Heart left ventricle (tissue), 16 donors: ENCODE measurements around the gene CIAO3. TPM values are rescaled to one million over a fixed set of nuclear protein-coding genes. Genes with fewer than 3 reads are reported as not detected.
A peak's percentile ranks its signal among the peaks of the same experiment; 100 is the strongest.

ENCODE experiments used
- ATAC-seq, 4 donors: fragments of 200-7000 bp; cut with Tn5 transposase; one replicate each; pipeline ENCODE4 v1.9.1; 2020 to 2022; ENCODE audit warnings: moderate library complexity in 4 of 4, mild to moderate bottlenecking in 3 of 4, moderate number of reproducible peaks in 1 of 4
- DNase-seq, 5 donors: peaks; one replicate each; pipeline ENCODE4 v3.0.0-alpha.2; 2020
- H3K27ac ChIP-seq, 12 donors: fragments of 200-600 bp; sonication (generic) in 4 of 12; one replicate each; pipeline versions ENCODE4 v1.5.0 to v1.8.0; 2016 to 2022; ENCODE audit warnings: mild to moderate bottlenecking in 2 of 12
- H3K27me3 ChIP-seq, 9 donors: fragments of 200-600 bp; sonication (generic) in 2 of 9; one replicate each; pipeline versions ENCODE4 v1.5.1 to v1.8.0; 2016 to 2022; ENCODE audit warnings: mild to moderate bottlenecking in 3 of 9
- H3K36me3 ChIP-seq, 9 donors: fragments of 200-600 bp; sonication (generic) in 2 of 9; one replicate each; pipeline versions ENCODE4 v1.5.0 to v1.8.0; 2018 to 2022; ENCODE audit warnings: mild to moderate bottlenecking in 2 of 9
- H3K4me1 ChIP-seq, 12 donors: fragments of 200-600 bp; sonication (generic) in 4 of 12; one replicate each; pipeline versions ENCODE4 v1.5.0 to v1.8.0; 2016 to 2022; ENCODE audit warnings: mild to moderate bottlenecking in 3 of 12
- H3K4me3 ChIP-seq, 12 donors: fragments of 200-600 bp; sonication (generic) in 4 of 12; one replicate each; pipeline versions ENCODE4 v1.5.0 to v1.8.0; 2017 to 2022; ENCODE audit warnings: mild to moderate bottlenecking in 9 of 12, moderate library complexity in 4 of 12
- H3K9me3 ChIP-seq, 12 donors: fragments of 200-600 bp; sonication (generic) in 4 of 12; one replicate each; pipeline versions ENCODE4 v1.5.0 to v1.8.0; 2016 to 2022; ENCODE audit warnings: mild to moderate bottlenecking in 1 of 12
- CTCF ChIP-seq, 12 donors: fragments of 200-600 bp; sonication (generic) in 4 of 12; IDR thresholded peaks; one replicate each; pipeline versions ENCODE4 v1.5.0 to v1.8.0; 2018 to 2022; ENCODE audit warnings: antibody characterized with exemption in 12 of 12, mild to moderate bottlenecking in 5 of 12
- POLR2A ChIP-seq, 2 donors: fragments of 450-650 bp; IDR thresholded peaks; one replicate each; pipeline ENCODE4 v1.6.1; 2017; ENCODE audit warnings: antibody characterized with exemption in 2 of 2, mild to moderate bottlenecking in 2 of 2, moderate library complexity in 2 of 2
- WGBS, 4 donors: extraction: QIAGEN DNeasy Blood & Tissue Kit in 2 of 4; methylation state at CpG; one replicate each; pipeline versions ENCODE4 v1.1.5 to v1.1.7; 2013 to 2018; 5-methylcytosine and 5-hydroxymethylcytosine counted together
- intact Hi-C, 10 donors: fragments of 100-400 bp; cut with DNase I; formaldehyde crosslinking; loops; one replicate each; pipeline versions ENCODE4 v1.11.1 to v1.14.2; 2022
- polyA plus RNA-seq, 2 donors: library from polyadenylated mRNA; stranded (reverse); fragments of 200-250 nt; gene quantifications; one replicate each; pipeline ENCODE4 v1.2.3, GENCODE V29; 2013
- total RNA-seq, 9 donors: library from RNA; depleted of rRNA in 2 of 9; stranded (reverse); fragments of >200 nt in 2 of 9; fragmentation: NEBNext Ultra II Directional in 3 of 9; extraction: Animal tissue kit (Norgen Biotek cat#: 25700) in 3 of 9; gene quantifications; one replicate each; pipeline versions ENCODE4 v1.1.0 to v1.2.4, GENCODE V29; 2016 to 2023
- donor health status: ischemic (EF 13 %, LVEDD 7.1; RV severe dilation, severe dysfunction).
- donor health status: healthy with polysubstance abuse.
- donor health status: DM: no; HTN: yes; CAD: no.
- donor health status: DM: no; HTN: no; CAD: no.
- donor health status: ischemic (EF 25% LVEDD 6.9; RV normal size, moderate dysfunction).
- donor health status: ischemic (EF 25% LVEDD 5.7; RV mildly dilated, moderate dysfunction).
- donor health status: healthy.
- donor health status: DM: yes; HTN: yes; CAD: no.
- donor health status: ischemic (EF 35%, LVEDD 5.7; RV mildly dilated, moderate dysfunction).
- donor health status: nonischemic (EF 11% LVEDD 7.7; RV severe dilation, severe dysfunction).
- donor health status: DM: yes; HTN: yes; CAD: no.
- donor health status: PGD.
- donor health status: ischemic (EF 29% LVEDD 5.4; RV normal size, mild dysfunction).
- donor health status: nonischemic (EF 23%, LVEDD 6.1; RV moderate dilation, normal function).

CIAO3 gene
- total and polyA plus RNA-seq, 11 donors: 21.4 to 41.5 (median 28.2) TPM

DNA sequence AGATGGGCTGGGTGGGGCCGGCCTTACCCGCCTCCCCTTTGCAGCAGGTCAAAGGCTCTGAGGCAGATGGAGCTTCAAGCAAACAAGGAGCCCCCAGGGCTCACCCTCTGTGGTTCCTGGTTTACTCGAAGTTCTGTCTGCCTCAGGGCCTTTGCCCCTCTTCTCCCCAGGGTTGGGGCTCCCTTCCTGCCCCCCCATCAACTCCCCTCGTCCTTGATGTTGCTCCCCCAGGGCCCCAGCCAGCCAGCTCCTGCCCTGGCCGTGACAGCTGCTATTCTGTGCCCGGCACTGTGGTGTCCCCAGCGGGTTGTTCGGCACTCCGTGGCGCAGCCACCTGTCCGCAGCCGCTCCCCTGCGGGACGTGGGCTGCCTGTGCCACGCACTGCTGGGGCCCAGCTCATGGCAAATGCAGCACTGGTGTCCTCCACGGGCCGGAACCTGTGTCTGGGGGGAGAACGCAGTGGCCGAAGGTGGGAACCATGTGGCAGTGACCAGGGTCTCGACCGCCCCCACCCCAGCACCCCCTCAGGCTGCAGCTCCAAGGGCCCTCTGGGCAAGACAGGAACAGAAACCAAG is 30.2 kb downstream of the CIAO3 start:
- WGBS, 4 donors: 41 to 72% (median 68%) methylated on average over 7 to 21 of the region's 21 CpGs
- Histone ChIP-seq H3K27ac (no peak overlapping the region), H3K27me3 (peaks cover 18 to 55% (median 45%) of the 10 kb centered on the region in 9 donors), H3K4me3 (no peak overlapping the region), H3K36me3 (no peaks in the 10 kb centered on the region), H3K4me1 (peaks cover 0 to 41% (median 12%) of the 10 kb centered on the region in 12 donors), H3K9me3 (no peaks in the 10 kb centered on the region)
- TF ChIP-seq POLR2A (IDR thresholded peaks at IDR 0.05) (no peak), CTCF (IDR thresholded peaks at IDR 0.05) (no peak)
- DNase-seq: no peak
- intact Hi-C loops: loop anchor here (1.0 to 5.0 kb wide), 12 partner anchors 30 to 393 kb away; partner anchors contain the start of genes CIAO3 (in 2 of the 10), CHTF18 (in 1 of the 10) and RPUSD1 (in 1 of the 10)
- ATAC-seq: no peak

GRCh38 chr16:709566-710499 is 31.0 kb downstream of the CIAO3 start:
- intact Hi-C loops: loop anchor here in 9 of 10 donors (2.0 to 5.0 kb wide), 7 partner anchors 31 to 347 kb away; partner anchors contain the start of gene CIAO3 (in 2 of the 9)
- H3K4me3 ChIP-seq: no peak overlapping the region
- peaks cover 0 to 46% (median 12%) of the 10 kb centered on the region in 12 donors for H3K4me1 ChIP-seq
- no peaks in the 10 kb centered on the region for H3K36me3 ChIP-seq
- 9 to 21% (median 20%) methylated on average over 19 to 30 of the region's 30 CpGs for WGBS, 4 donors
- ATAC-seq (peak in 3 of 4 donors; percentile 40 to 65 (median 47)), DNase-seq (peak in 4 of 5 donors; percentile 68 to 79 (median 72))
- no peaks in the 10 kb centered on the region for H3K9me3 ChIP-seq
- H3K27ac ChIP-seq: no peak overlapping the region
- peaks cover 21 to 58% (median 50%) of the 10 kb centered on the region in 9 donors for H3K27me3 ChIP-seq
- TF ChIP-seq POLR2A (IDR thresholded peaks at IDR 0.05) (no peak), CTCF (IDR thresholded peaks at IDR 0.05) (no peak)

- TF ChIP-seq POLR2A (IDR thresholded peaks at IDR 0.05) (no peak), CTCF (IDR thresholded peaks at IDR 0.05) (no peak)
- H3K27ac ChIP-seq: no peak overlapping the region
- peaks cover 0 to 40% (median 6%) of the 10 kb centered on the region in 12 donors for H3K4me1 ChIP-seq
- 63 to 88% (median 74%) methylated on average over 2 to 4 of the region's 4 CpGs for WGBS, 4 donors
- intact Hi-C loops: no loop called here
- DNase-seq: no peak
- peaks cover 29 to 67% (median 58%) of the 10 kb centered on the region in 9 donors for H3K27me3 ChIP-seq
- no peaks in the 10 kb centered on the region for H3K9me3 ChIP-seq
- no peaks in the 10 kb centered on the region for H3K36me3 ChIP-seq
- H3K4me3 ChIP-seq: no peak overlapping the region
- ATAC-seq: no peak
Measured at GRCh38 chr16:708959-709358, 31.8 kb downstream of the CIAO3 start.

DNA sequence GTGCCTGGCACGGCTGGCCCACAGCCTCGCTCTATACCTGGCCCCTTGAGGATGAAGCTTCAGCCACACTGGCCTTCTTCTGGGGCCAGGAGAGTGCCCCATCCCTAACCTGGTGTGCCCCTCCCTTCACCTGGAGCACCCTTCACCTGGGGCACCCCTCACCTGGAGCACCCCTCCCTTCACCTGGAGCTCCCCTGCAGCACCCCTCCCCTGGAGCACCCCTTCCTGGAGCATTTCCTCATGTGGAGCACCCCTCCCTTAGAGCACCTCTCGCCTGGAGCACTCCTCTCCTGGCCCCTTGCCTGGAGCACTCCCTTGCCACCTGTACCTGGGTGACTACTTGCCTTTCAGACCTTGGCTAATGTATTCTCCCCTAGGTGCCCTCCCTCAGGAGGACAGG is 32.8 kb downstream of the CIAO3 start:
- H3K4me3 ChIP-seq: no peak overlapping the region
- H3K9me3 ChIP-seq: no peaks in the 10 kb centered on the region
- no peak overlapping the region for H3K27ac ChIP-seq
- no peaks in the 10 kb centered on the region for H3K36me3 ChIP-seq
- DNase-seq (no peak), ATAC-seq (no peak)
- intact Hi-C loops: no loop called here
- 59 to 70% (median 64%) methylated on average over 3 of the region's 3 CpGs for WGBS, 4 donors
- H3K4me1 ChIP-seq: peaks cover 0 to 39% (median 6%) of the 10 kb centered on the region in 12 donors
- H3K27me3 ChIP-seq: peaks cover 37 to 76% (median 67%) of the 10 kb centered on the region in 9 donors
- TF ChIP-seq POLR2A (IDR thresholded peaks at IDR 0.05) (no peak), CTCF (IDR thresholded peaks at IDR 0.05) (no peak)
